Cardiac fibroblast (primary cell): ENCODE results near the gene PHACTR4.

Source experiments
- DNase-seq, 2 donors: peaks; one replicate each; pipeline versions ENCODE4 v3.0.0 to v3.0.0-alpha.2; 2010; ENCODE audit warnings: low read depth in 2 of 2
- H3K4me3 ChIP-seq, 2 donors: replicated peaks in 1 of 2; 1 replicate in 1 of 2; 2 replicates in 1 of 2; pipeline ENCODE4 v1.5.1; 2011; ENCODE audit warnings: low read depth in 2 of 2, low read length in 2 of 2, mild to moderate bottlenecking in 2 of 2, moderate library complexity in 1 of 2
- CTCF ChIP-seq: IDR thresholded peaks from one replicate; pipeline ENCODE4 v1.5.1; 2011; ENCODE audit warnings: low read depth, mild to moderate bottlenecking, low read length, inconsistent platforms

PHACTR4 gene

GRCh38 chr1:28417441-28417922 lies 47.9 kb downstream of the PHACTR4 start:
- no peak for TF ChIP-seq CTCF
- peak; percentile 52 to 59 for DNase-seq
- H3K4me3 ChIP-seq: no peak overlapping the region

GRCh38 chr1:28417926-28418637 lies 48.5 kb downstream of the PHACTR4 start:
- no peak overlapping the region for H3K4me3 ChIP-seq
- DNase-seq: no peak
- no peak for TF ChIP-seq CTCF

GRCh38 chr1:28421744-28422143 lies 52.2 kb downstream of the PHACTR4 start:
- DNase-seq: peak in 1 of 2 donors; percentile 43
- no peak for TF ChIP-seq CTCF

GRCh38 chr1:28426831-28427230 lies 57.3 kb downstream of the PHACTR4 start:
- no peak overlapping the region for H3K4me3 ChIP-seq
- TF ChIP-seq CTCF: no peak
- no peak for DNase-seq

More at GRCh38 chr1:28421744-28422143, 52.2 kb downstream of the PHACTR4 start:
- H3K4me3 ChIP-seq: no peak overlapping the region

- H3K4me3 ChIP-seq: no peak overlapping the region
- TF ChIP-seq CTCF: no peak
- no peak for DNase-seq
Measured at GRCh38 chr1:28428012-28428411, 58.5 kb downstream of the PHACTR4 start.

DNA sequence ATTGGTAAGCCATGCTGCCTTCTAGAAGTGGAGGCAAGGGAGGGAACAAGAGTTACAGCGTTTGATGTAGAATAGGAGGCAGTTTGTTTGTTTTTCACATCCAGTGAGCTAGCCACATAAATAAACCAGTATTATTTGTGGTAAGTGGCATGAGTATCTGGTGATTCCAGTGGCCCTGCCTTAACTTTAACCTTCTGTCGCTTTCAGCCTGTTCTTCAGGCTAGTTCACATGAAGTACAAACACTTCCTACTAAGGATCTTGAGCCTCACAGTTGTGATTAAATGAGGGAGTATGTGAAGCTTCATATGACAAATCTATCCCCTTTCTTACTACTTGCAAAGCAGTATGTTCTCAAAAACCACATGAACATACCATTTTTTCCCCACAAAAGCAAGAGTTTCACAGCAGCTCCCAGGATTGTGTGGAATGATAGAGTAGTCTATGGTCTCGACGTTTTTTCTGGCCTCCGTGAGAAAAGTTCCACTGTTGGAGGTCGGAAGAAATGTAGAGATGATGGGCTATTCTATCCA lies 59.5 kb downstream of the PHACTR4 start:
- DNase-seq: no peak
- TF ChIP-seq CTCF: no peak
- H3K4me3 ChIP-seq: no peak overlapping the region
